ENCODE results near the gene WFS1. TPM values are rescaled to one million over a fixed set of nuclear protein-coding genes. Genes with fewer than 3 reads are reported as not detected.

The WFS1 gene
- total RNA-seq, 1 experiment from 2014 or later, result 0.89 TPM

DNA sequence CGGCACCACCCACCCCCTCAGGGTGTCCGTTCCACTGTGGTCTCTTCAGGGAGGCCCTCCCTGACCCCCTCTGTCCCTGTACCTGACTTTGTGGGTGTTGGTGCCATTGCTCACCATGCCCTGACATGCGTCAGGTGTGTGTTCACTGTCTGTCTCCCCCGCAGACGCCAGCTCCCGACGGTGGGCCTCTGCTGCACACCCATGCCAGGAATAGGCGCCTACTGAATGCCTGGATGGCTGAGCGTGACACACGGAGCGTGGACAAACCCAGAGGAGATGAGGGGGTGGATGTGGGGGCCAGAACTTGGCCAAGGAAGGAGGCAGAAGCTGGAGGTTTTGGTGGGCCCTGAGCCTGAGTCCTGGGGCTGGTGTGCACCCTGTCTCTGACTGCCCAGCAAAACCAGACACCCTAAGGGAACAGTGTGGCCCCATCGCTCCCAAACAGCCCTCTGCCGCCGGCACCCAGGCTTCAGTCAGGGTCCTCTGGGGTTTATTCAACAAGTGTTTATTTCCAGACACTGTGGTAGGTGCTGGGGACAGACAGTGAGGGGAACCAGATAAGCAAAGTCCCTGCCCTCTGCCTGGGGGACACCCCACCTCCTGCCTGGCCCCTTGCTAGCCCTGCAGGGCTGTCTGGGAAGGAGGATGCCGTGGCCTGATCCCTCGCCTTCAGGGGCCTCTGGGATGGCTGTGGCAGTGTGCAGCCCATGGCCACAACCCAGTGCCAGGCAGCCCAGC is 76.9 kb downstream of the WFS1 start:
- H3K4me2 ChIP-seq (ENCODE audit: low read depth, low read length, poor library complexity, severe bottlenecking), result no peak overlapping the region
- H3K9me3 ChIP-seq (ENCODE audit: low read length), result no peaks in the 10 kb centered on the region
- no peaks in the 10 kb centered on the region for H3K9me2 ChIP-seq (replicated peaks; ENCODE audit: insufficient read depth, low read length)
- H3K9ac ChIP-seq (ENCODE audit: low read length), result no peak overlapping the region
- no peak overlapping the region for H3K4me3 ChIP-seq (ENCODE audit: low read length)
- no peak overlapping the region for H3K27ac ChIP-seq (ENCODE audit: low read length)
- no peaks in the 10 kb centered on the region for H4K20me1 ChIP-seq (ENCODE audit: insufficient read depth, low read depth, low read length)
- no peak for DNase-seq
- no peaks in the 10 kb centered on the region for H3K36me3 ChIP-seq (ENCODE audit: insufficient read depth, low read length)
- H3K27me3 ChIP-seq (ENCODE audit: low read length), result no peaks in the 10 kb centered on the region
- no peak overlapping the region for H2AFZ ChIP-seq (ENCODE audit: low read length)
- H3K79me2 ChIP-seq (ENCODE audit: low read length), result no peaks in the 10 kb centered on the region
- H3K4me1 ChIP-seq (ENCODE audit: low read length), result no peaks in the 10 kb centered on the region

- Histone ChIP-seq H3K4me1 (ENCODE audit: low read length) (no peaks in the 10 kb centered on the region), H3K9me3 (ENCODE audit: low read length) (no peaks in the 10 kb centered on the region), H3K27ac (ENCODE audit: low read length) (no peak overlapping the region), H3K36me3 (ENCODE audit: insufficient read depth, low read length) (no peaks in the 10 kb centered on the region), H4K20me1 (ENCODE audit: insufficient read depth, low read depth, low read length) (no peaks in the 10 kb centered on the region), H3K4me3 (ENCODE audit: low read length) (no peak overlapping the region), H3K9me2 (replicated peaks; ENCODE audit: insufficient read depth, low read length) (no peaks in the 10 kb centered on the region), H2AFZ (ENCODE audit: low read length) (no peak overlapping the region), H3K4me2 (ENCODE audit: low read depth, low read length, poor library complexity, severe bottlenecking) (no peak overlapping the region), H3K79me2 (ENCODE audit: low read length) (no peaks in the 10 kb centered on the region), H3K27me3 (ENCODE audit: low read length) (no peaks in the 10 kb centered on the region), H3K9ac (ENCODE audit: low read length) (no peak overlapping the region)
- DNase-seq, result no peak
These were observed 77.9 kb downstream of the WFS1 start for GRCh38 chr4:6347511-6348045.

GRCh38 chr4:6348408-6348807 is 78.8 kb downstream of the WFS1 start:
- DNase-seq, result no peak
- H2AFZ ChIP-seq (ENCODE audit: low read length), result no peak overlapping the region
- H3K4me2 ChIP-seq (ENCODE audit: low read depth, low read length, poor library complexity, severe bottlenecking), result no peak overlapping the region
- no peaks in the 10 kb centered on the region for H3K4me1 ChIP-seq (ENCODE audit: low read length)
- H3K4me3 ChIP-seq (ENCODE audit: low read length), result no peak overlapping the region
- H3K79me2 ChIP-seq (ENCODE audit: low read length), result no peaks in the 10 kb centered on the region
- no peaks in the 10 kb centered on the region for H3K36me3 ChIP-seq (ENCODE audit: insufficient read depth, low read length)
- no peak overlapping the region for H3K27ac ChIP-seq (ENCODE audit: low read length)
- no peak overlapping the region for H3K9ac ChIP-seq (ENCODE audit: low read length)
- H4K20me1 ChIP-seq (ENCODE audit: insufficient read depth, low read depth, low read length), result no peaks in the 10 kb centered on the region
- H3K27me3 ChIP-seq (ENCODE audit: low read length), result no peaks in the 10 kb centered on the region
- H3K9me3 ChIP-seq (ENCODE audit: low read length), result no peaks in the 10 kb centered on the region
- H3K9me2 ChIP-seq (replicated peaks; ENCODE audit: insufficient read depth, low read length), result no peaks in the 10 kb centered on the region

DNA sequence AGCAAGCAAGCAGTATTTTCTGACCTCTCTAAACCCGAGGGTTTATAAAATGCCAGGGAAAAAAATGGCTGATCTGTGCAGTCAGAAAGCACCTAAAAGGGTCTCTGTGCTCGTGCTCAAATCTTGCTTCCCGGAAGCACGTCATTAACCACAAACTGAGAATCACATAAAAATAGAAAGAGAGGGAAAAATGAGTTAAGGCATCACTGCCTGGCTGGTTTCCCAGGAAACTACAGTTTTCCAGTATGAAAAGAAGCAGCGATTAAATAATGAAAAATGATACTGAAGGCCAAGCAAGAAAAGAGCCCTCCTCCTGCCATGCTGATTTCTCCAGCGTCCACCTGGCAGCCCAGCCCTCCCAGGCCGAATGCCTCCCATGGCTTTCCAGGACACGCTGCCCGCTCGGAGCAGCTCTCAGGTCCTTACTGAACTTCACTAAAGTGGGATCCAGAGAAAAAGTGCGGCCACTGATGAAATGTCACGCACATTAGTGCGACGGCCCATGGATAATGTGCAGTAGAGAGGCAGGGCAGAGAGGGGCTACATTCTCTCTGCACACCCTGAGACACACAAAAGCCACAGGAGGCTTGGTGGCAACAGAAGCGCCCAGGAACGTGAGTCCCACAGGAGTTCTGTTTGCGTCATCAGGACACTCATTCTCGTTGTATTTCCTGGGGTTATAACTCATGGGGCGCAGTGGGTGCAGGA is 80.4 kb downstream of the WFS1 start:
- Histone ChIP-seq H3K9me3 (ENCODE audit: low read length) (no peaks in the 10 kb centered on the region), H3K79me2 (ENCODE audit: low read length) (no peaks in the 10 kb centered on the region), H3K9me2 (replicated peaks; ENCODE audit: insufficient read depth, low read length) (no peaks in the 10 kb centered on the region), H3K4me3 (ENCODE audit: low read length) (no peak overlapping the region), H3K4me1 (ENCODE audit: low read length) (no peaks in the 10 kb centered on the region), H3K36me3 (ENCODE audit: insufficient read depth, low read length) (no peaks in the 10 kb centered on the region), H4K20me1 (ENCODE audit: insufficient read depth, low read depth, low read length) (no peaks in the 10 kb centered on the region), H3K4me2 (ENCODE audit: low read depth, low read length, poor library complexity, severe bottlenecking) (no peak overlapping the region), H3K27ac (ENCODE audit: low read length) (no peak overlapping the region), H3K9ac (ENCODE audit: low read length) (no peak overlapping the region), H2AFZ (ENCODE audit: low read length) (no peak overlapping the region), H3K27me3 (ENCODE audit: low read length) (no peaks in the 10 kb centered on the region)
- no peak for DNase-seq

DNA sequence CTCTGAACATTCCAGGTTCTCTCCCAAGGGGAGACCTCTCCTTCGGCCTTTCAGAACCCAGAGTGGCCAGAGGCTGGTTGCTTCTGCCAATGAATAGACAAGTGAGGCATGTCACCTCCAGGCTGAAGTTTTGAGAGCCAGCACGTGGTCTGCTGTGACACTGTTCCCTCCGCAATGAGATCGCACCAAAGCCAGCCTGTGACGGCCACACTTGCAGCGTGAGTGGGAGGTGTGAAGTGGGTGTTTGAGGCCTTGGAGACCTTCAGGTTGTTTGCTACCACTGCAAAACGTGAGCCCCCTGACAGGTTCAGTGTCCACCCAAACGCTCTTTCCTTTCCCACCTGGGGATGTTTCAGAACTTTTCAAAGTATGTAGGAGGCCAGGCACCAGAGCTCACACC is 81.0 kb downstream of the WFS1 start:
- no peaks in the 10 kb centered on the region for H3K79me2 ChIP-seq (ENCODE audit: low read length)
- DNase-seq, result no peak
- H3K4me2 ChIP-seq (ENCODE audit: low read depth, low read length, poor library complexity, severe bottlenecking), result no peak overlapping the region
- no peaks in the 10 kb centered on the region for H3K9me3 ChIP-seq (ENCODE audit: low read length)
- no peaks in the 10 kb centered on the region for H4K20me1 ChIP-seq (ENCODE audit: insufficient read depth, low read depth, low read length)
- H3K27me3 ChIP-seq (ENCODE audit: low read length), result no peaks in the 10 kb centered on the region
- H3K9ac ChIP-seq (ENCODE audit: low read length), result no peak overlapping the region
- no peaks in the 10 kb centered on the region for H3K4me1 ChIP-seq (ENCODE audit: low read length)
- H3K4me3 ChIP-seq (ENCODE audit: low read length), result no peak overlapping the region
- H3K36me3 ChIP-seq (ENCODE audit: insufficient read depth, low read length), result no peaks in the 10 kb centered on the region
- no peak overlapping the region for H3K27ac ChIP-seq (ENCODE audit: low read length)
- H2AFZ ChIP-seq (ENCODE audit: low read length), result no peak overlapping the region
- no peaks in the 10 kb centered on the region for H3K9me2 ChIP-seq (replicated peaks; ENCODE audit: insufficient read depth, low read length)

DNA sequence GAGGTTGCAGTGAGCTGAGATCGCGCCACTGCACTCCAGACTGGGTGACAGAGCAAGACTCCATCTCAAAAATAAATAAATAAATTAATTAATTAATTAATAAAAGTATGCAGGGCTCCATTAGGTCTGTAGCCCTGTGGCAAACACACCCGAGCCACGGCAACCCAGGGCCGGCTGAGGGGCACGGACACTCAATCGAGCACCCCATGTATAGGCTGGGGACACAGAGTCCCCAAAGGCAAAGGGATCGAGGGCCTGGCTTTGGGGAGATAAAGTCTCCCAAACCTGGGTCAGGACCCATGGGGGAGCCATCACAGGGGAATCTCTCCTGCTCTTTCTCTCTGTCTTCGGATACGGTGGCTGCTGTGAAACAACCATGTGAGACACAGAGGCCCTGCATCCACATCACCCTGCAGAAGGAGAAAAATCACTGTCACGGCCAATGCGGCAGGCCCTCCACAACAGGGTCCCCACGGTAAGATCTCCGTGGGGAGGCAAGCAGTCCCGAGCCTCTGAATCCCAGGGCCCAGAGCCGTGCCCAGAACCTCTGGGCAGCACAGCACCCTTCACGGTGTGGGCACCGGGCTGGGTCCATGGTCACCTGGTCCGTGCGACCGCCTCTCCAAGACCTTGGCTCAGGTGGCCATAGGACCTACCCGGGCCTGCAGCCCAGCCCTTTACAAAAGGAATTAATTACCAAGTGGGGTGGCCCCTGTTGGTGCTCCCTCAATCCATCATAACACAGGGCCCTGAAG is 81.8 kb downstream of the WFS1 start:
- Histone ChIP-seq H3K79me2 (ENCODE audit: low read length) (no peaks in the 10 kb centered on the region), H3K4me3 (ENCODE audit: low read length) (no peak overlapping the region), H3K27me3 (ENCODE audit: low read length) (no peaks in the 10 kb centered on the region), H3K36me3 (ENCODE audit: insufficient read depth, low read length) (no peaks in the 10 kb centered on the region), H3K4me1 (ENCODE audit: low read length) (no peaks in the 10 kb centered on the region), H3K9me2 (replicated peaks; ENCODE audit: insufficient read depth, low read length) (no peaks in the 10 kb centered on the region), H4K20me1 (ENCODE audit: insufficient read depth, low read depth, low read length) (no peaks in the 10 kb centered on the region), H3K27ac (ENCODE audit: low read length) (no peak overlapping the region), H3K9me3 (ENCODE audit: low read length) (no peaks in the 10 kb centered on the region), H3K9ac (ENCODE audit: low read length) (no peak overlapping the region), H3K4me2 (ENCODE audit: low read depth, low read length, poor library complexity, severe bottlenecking) (no peak overlapping the region), H2AFZ (ENCODE audit: low read length) (no peak overlapping the region)
- no peak for DNase-seq

- Histone ChIP-seq H3K79me2 (ENCODE audit: low read length) (no peaks in the 10 kb centered on the region), H3K4me2 (ENCODE audit: low read depth, low read length, poor library complexity, severe bottlenecking) (no peak overlapping the region), H3K9me3 (ENCODE audit: low read length) (no peaks in the 10 kb centered on the region), H3K4me1 (ENCODE audit: low read length) (no peaks in the 10 kb centered on the region), H3K9me2 (replicated peaks; ENCODE audit: insufficient read depth, low read length) (no peaks in the 10 kb centered on the region), H3K36me3 (ENCODE audit: insufficient read depth, low read length) (no peaks in the 10 kb centered on the region), H3K9ac (ENCODE audit: low read length) (no peak overlapping the region), H3K27ac (ENCODE audit: low read length) (no peak overlapping the region), H3K27me3 (ENCODE audit: low read length) (no peaks in the 10 kb centered on the region), H4K20me1 (ENCODE audit: insufficient read depth, low read depth, low read length) (no peaks in the 10 kb centered on the region), H2AFZ (ENCODE audit: low read length) (no peak overlapping the region), H3K4me3 (ENCODE audit: low read length) (no peak overlapping the region)
- DNase-seq, result no peak
These were observed 82.5 kb downstream of the WFS1 start for GRCh38 chr4:6352031-6352692.

All from Karpas-422 (cell line).